ENCODE results near the gene KCNJ16. TPM values are rescaled to one million over a fixed set of nuclear protein-coding genes. Genes with fewer than 3 reads are reported as not detected.

Gene KCNJ16
- total and polyA plus RNA-seq, 8 donors = 20.5 to 65.2 (median 28.4) TPM

GRCh38 chr17:70099884-70100283, 24.9 kb downstream of the KCNJ16 start:
- Histone ChIP-seq H3K4me1 (peaks cover 0 to 3% (median 0%) of the 10 kb centered on the region in 3 donors), H3K27me3 (no peaks in the 10 kb centered on the region), H3K27ac (no peak overlapping the region), H3K36me3 (no peaks in the 10 kb centered on the region), H3K4me3 (no peak overlapping the region), H3K9me3 (no peaks in the 10 kb centered on the region)
- 71 to 82% methylated on average over 5 of the region's 5 CpGs for WGBS, 2 donors
- intact Hi-C loops (cut with DNase I) = no loop called here
- FAIRE-seq = no peak
- no peak for TF ChIP-seq CTCF (IDR thresholded peaks at IDR 0.05)
- peak in 1 of 4 donors; percentile 39 for ATAC-seq
- no peak for DNase-seq

DNA sequence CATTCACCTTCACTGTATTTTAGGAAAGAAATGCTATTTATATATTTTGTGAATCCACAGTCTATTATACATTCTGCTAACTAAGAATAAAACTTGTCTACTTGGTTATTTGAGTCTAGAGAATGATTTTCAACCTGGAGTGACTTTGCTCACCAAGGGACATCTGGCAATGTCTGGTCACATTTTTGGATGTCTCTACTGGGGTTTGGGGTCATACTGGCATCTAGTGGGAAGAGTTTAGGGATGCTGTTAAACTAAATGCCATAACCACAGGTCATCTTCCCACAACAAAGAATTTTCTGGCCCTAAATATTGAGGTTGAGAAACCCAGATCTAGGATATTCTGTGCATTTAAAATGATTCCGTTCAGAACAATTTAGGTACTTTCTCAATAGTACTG, 26.0 kb downstream of the KCNJ16 start:
- peaks cover 0 to 3% (median 0%) of the 10 kb centered on the region in 3 donors for H3K4me1 ChIP-seq
- no peak for DNase-seq
- H3K36me3 ChIP-seq = no peaks in the 10 kb centered on the region
- no peak overlapping the region for H3K27ac ChIP-seq
- H3K9me3 ChIP-seq = no peaks in the 10 kb centered on the region
- no peaks in the 10 kb centered on the region for H3K27me3 ChIP-seq
- WGBS, 2 donors = 72 to 83% methylated on average over 1 of the region's 1 CpG
- ATAC-seq = no peak
- intact Hi-C loops (cut with DNase I) = no loop called here
- FAIRE-seq = no peak
- no peak overlapping the region for H3K4me3 ChIP-seq
- TF ChIP-seq CTCF (IDR thresholded peaks at IDR 0.05) = no peak

- no peaks in the 10 kb centered on the region for H3K36me3 ChIP-seq
- TF ChIP-seq CTCF (IDR thresholded peaks at IDR 0.05) = no peak
- H3K27ac ChIP-seq = no peak overlapping the region
- H3K4me1 ChIP-seq = no peaks in the 10 kb centered on the region
- DNase-seq = no peak
- no peak for FAIRE-seq
- no peaks in the 10 kb centered on the region for H3K9me3 ChIP-seq
- WGBS, 2 donors = 42 to 55% methylated on average over 3 of the region's 3 CpGs
- intact Hi-C loops (cut with DNase I) = no loop called here
- no peak overlapping the region for H3K4me3 ChIP-seq
- no peak for ATAC-seq
- no peaks in the 10 kb centered on the region for H3K27me3 ChIP-seq
These were observed 27.5 kb downstream of the KCNJ16 start for GRCh38 chr17:70102531-70102930.

DNA sequence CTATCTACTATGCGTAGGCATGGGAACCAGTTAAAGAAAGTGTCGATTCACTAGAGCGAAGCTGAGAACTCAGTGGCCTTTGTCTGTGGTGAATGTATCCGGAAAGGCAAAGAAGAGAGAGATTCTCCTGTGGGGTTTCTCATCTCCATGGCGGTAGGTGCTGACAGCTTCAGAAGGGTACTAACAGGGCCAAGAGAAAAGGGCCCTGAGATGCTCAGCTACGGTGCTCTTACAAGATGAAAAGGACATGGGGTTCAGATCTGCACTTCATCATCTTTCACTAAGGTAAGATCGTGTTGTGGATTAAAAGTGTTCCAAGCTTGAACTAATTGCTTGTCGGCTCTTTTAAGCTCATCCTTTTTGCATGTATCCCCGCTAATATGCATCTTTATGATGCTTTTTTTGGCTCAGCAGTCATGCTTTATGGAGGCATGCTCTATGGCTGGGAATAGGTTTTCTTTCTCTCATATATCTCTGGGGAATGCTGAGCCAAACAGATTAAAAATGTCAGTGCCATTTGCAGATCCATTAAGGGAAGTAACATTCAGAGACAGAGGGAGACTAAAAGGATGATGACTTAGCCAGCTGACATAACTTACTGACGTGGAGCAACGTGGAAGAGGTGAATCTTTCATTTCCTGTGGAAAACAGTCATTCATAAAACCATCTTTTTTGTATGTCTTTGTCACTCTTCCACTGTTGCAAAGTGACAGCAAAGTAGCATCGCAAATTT, 29.9 kb downstream of the KCNJ16 start:
- H3K36me3 ChIP-seq = no peaks in the 10 kb centered on the region
- no peak overlapping the region for H3K4me3 ChIP-seq
- H3K4me1 ChIP-seq = no peaks in the 10 kb centered on the region
- H3K27ac ChIP-seq = no peak overlapping the region
- FAIRE-seq (no peak), ATAC-seq (peak in 1 of 4 donors; percentile 30), DNase-seq (no peak)
- intact Hi-C loops (cut with DNase I) = no loop called here
- H3K27me3 ChIP-seq = no peaks in the 10 kb centered on the region
- H3K9me3 ChIP-seq = no peaks in the 10 kb centered on the region
- TF ChIP-seq CTCF (IDR thresholded peaks at IDR 0.05) = no peak
- 76 to 83% methylated on average over 12 of the region's 12 CpGs for WGBS, 2 donors

GRCh38 chr17:70105641-70106040, 30.6 kb downstream of the KCNJ16 start:
- 84 to 89% methylated on average over 3 of the region's 3 CpGs for WGBS, 2 donors
- FAIRE-seq (no peak), ATAC-seq (no peak), DNase-seq (no peak)
- H3K36me3 ChIP-seq = no peaks in the 10 kb centered on the region
- no peak overlapping the region for H3K27ac ChIP-seq
- H3K9me3 ChIP-seq = no peaks in the 10 kb centered on the region
- no peaks in the 10 kb centered on the region for H3K27me3 ChIP-seq
- no peak overlapping the region for H3K4me3 ChIP-seq
- H3K4me1 ChIP-seq = no peaks in the 10 kb centered on the region
- intact Hi-C loops (cut with DNase I) = no loop called here
- TF ChIP-seq CTCF (IDR thresholded peaks at IDR 0.05) = no peak
